Right lobe of liver (tissue), 6 donors: ENCODE results near the gene GRM8. TPM values are rescaled to one million over a fixed set of nuclear protein-coding genes. Genes with fewer than 3 reads are reported as not detected.

Experiments
- ATAC-seq, 4 donors: fragments of 200-7000 bp; cut with Tn5 transposase; one replicate each; pipeline ENCODE4 v1.9.1; 2020; ENCODE audit warnings: mild to moderate bottlenecking in 4 of 4, moderate library complexity in 4 of 4
- DNase-seq, 3 donors: peaks; one replicate each; pipeline ENCODE4 v3.0.0-alpha.2; 2020
- H3K27ac ChIP-seq, 3 donors: fragments of 200-600 bp; one replicate each; pipeline ENCODE4 v1.8.0; 2022
- H3K27me3 ChIP-seq, 2 donors: fragments of 200-600 bp; one replicate each; pipeline ENCODE4 v1.8.0; 2022
- H3K36me3 ChIP-seq, 4 donors: fragments of 200-600 bp; sonication (generic) in 1 of 4; one replicate each; pipeline versions ENCODE4 v1.5.1 to v1.8.0; 2017 to 2022; ENCODE audit warnings: control low read depth in 1 of 4
- H3K4me1 ChIP-seq, 4 donors: fragments of 200-600 bp; sonication (generic) in 1 of 4; one replicate each; pipeline versions ENCODE4 v1.5.1 to v1.8.0; 2017 to 2022; ENCODE audit warnings: control low read depth in 1 of 4
- H3K4me3 ChIP-seq, 3 donors: fragments of 200-600 bp; one replicate each; pipeline ENCODE4 v1.8.0; 2022
- H3K9me3 ChIP-seq, 4 donors: fragments of 200-600 bp; sonication (generic) in 1 of 4; one replicate each; pipeline versions ENCODE4 v1.5.1 to v1.8.0; 2017 to 2022; ENCODE audit warnings: control low read depth in 1 of 4
- CTCF ChIP-seq, 4 donors: fragments of 200-600 bp in 3 of 4; fragments of 450-650 bp in 1 of 4; IDR thresholded peaks; one replicate each; pipeline versions ENCODE4 v1.5.1 to v1.8.0; 2016 to 2022; ENCODE audit warnings: antibody characterized with exemption in 4 of 4, mild to moderate bottlenecking in 2 of 4
- POLR2A ChIP-seq: fragments of 450-650 bp; IDR thresholded peaks from one replicate; pipeline ENCODE4 v1.6.1; 2017; ENCODE audit warnings: antibody characterized with exemption, mild to moderate bottlenecking
- WGBS: methylation state at CpG from one replicate; pipeline ENCODE4 v1.1.6; 2018; ENCODE audit warnings: low coverage, low lambda C conversion rate; ENCODE audit not compliant: insufficient coverage; ENCODE audit errors: missing lambda C conversion rate; 5-methylcytosine and 5-hydroxymethylcytosine counted together
- intact Hi-C, 2 donors: fragments of 100-400 bp; cut with DNase I; formaldehyde crosslinking; loops; one replicate each; pipeline versions ENCODE4 v1.11.2 to v1.14.1; 2022
- total RNA-seq, 6 experiments: library from RNA; depleted of rRNA in 2 of 6; stranded (reverse); fragments of >200 nt in 2 of 6; fragmentation: NEBNext Ultra II Directional in 3 of 6; extraction: Animal tissue kit (Norgen Biotek cat#: 25700) in 3 of 6; gene quantifications; one replicate each; pipeline versions ENCODE4 v1.1.0 to v1.2.4, GENCODE V29; 2016 to 2023
- donor health status: DM: no; HTN: yes; CAD: no.
- donor health status: DM: no; HTN: no; CAD: no.
- donor health status: DM: no; HTN: no; CAD: no.
- donor health status: DM: no; HTN: yes; CAD: no.
- donor health status: DM: no; HTN: yes; CAD: no.

Gene GRM8
- total RNA-seq, 6 experiments from 2014 or later: 0.12 to 8.4 (median 2.7) TPM

- TF ChIP-seq CTCF (IDR thresholded peaks at IDR 0.05): no peak
- TF ChIP-seq POLR2A: no peak
- DNase-seq (peak; percentile 60 to 64 (median 62)), ATAC-seq (peak; percentile 43 to 57 (median 50))
- Histone ChIP-seq H3K36me3 (no peaks in the 10 kb centered on the region), H3K9me3 (no peaks in the 10 kb centered on the region), H3K27me3 (no peaks in the 10 kb centered on the region), H3K27ac (no peak overlapping the region), H3K4me1 (peaks cover 0 to 10% (median 0%) of the 10 kb centered on the region in 4 donors), H3K4me3 (peak overlapping the region; percentile 75 to 81 (median 78))
- intact Hi-C loops: loop anchor here (10.0 kb wide), 2 partner anchors 137 to 447 kb away; no protein-coding TSS in a partner anchor
- 1% methylated on average over 56 of the region's 81 CpGs for WGBS
Measured at GRCh38 chr7:127251465-127252376, 1.0 kb downstream of the GRM8 start.

GRCh38 chr7:127251036-127251464, 1.7 kb downstream of the GRM8 start:
- no peaks in the 10 kb centered on the region for H3K27me3 ChIP-seq
- 4% methylated on average over 23 of the region's 23 CpGs for WGBS
- H3K4me3 ChIP-seq: peak overlapping the region; percentile 75 to 81 (median 78)
- no peaks in the 10 kb centered on the region for H3K36me3 ChIP-seq
- H3K9me3 ChIP-seq: no peaks in the 10 kb centered on the region
- ATAC-seq: no peak
- H3K4me1 ChIP-seq: peaks cover 0 to 10% (median 0%) of the 10 kb centered on the region in 4 donors
- TF ChIP-seq CTCF (IDR thresholded peaks at IDR 0.05): no peak
- no peak for TF ChIP-seq POLR2A
- DNase-seq: peak in 1 of 3 donors; percentile 17
- no peak overlapping the region for H3K27ac ChIP-seq
- intact Hi-C loops: loop anchor here (10.0 kb wide), 2 partner anchors 136 to 446 kb away; no protein-coding TSS in a partner anchor

- H3K27ac ChIP-seq: no peak overlapping the region
- H3K27me3 ChIP-seq: no peaks in the 10 kb centered on the region
- TF ChIP-seq POLR2A (no peak), CTCF (IDR thresholded peaks at IDR 0.05) (no peak)
- peaks cover 0 to 10% (median 0%) of the 10 kb centered on the region in 4 donors for H3K4me1 ChIP-seq
- no peaks in the 10 kb centered on the region for H3K36me3 ChIP-seq
- H3K4me3 ChIP-seq: no peak overlapping the region
- 14% methylated on average over 12 of the region's 12 CpGs for WGBS
- intact Hi-C loops: loop anchor here (10.0 kb wide), 2 partner anchors 136 to 446 kb away; no protein-coding TSS in a partner anchor
- ATAC-seq (no peak), DNase-seq (no peak)
- no peaks in the 10 kb centered on the region for H3K9me3 ChIP-seq
Measured at GRCh38 chr7:127250312-127251035, 2.3 kb downstream of the GRM8 start.

- H3K4me1 ChIP-seq: no peaks in the 10 kb centered on the region
- H3K27ac ChIP-seq: no peak overlapping the region
- H3K9me3 ChIP-seq: no peaks in the 10 kb centered on the region
- DNase-seq: no peak
- intact Hi-C loops: no loop called here
- ATAC-seq: peak in 3 of 4 donors; percentile 37 to 75 (median 37)
- 14% methylated on average over 1 of the region's 1 CpG for WGBS
- H3K4me3 ChIP-seq: no peak overlapping the region
- TF ChIP-seq CTCF (IDR thresholded peaks at IDR 0.05) (no peak), POLR2A (no peak)
- H3K27me3 ChIP-seq: no peaks in the 10 kb centered on the region
- no peaks in the 10 kb centered on the region for H3K36me3 ChIP-seq
Measured at GRCh38 chr7:127245607-127246006, 7.1 kb downstream of the GRM8 start.
